GM23248 (cell line): Measurements from ENCODE around the gene FARP1.

Source experiments
- EZH2 ChIP-seq: fragments of 200-600 bp; sonication (generic); IDR thresholded peaks from 2 replicates; pipeline ENCODE4 v1.6.1; 2018; ENCODE audit warnings: antibody characterized with exemption, mild to moderate bottlenecking; ENCODE audit not compliant: insufficient read depth, poor library complexity, severe bottlenecking
- EZH2phosphoT487 ChIP-seq: fragments of 200-600 bp; sonication (generic); IDR thresholded peaks from 2 replicates; pipeline ENCODE4 v1.6.1; 2018; ENCODE audit warnings: antibody characterized with exemption, moderate library complexity, mild to moderate bottlenecking, low read depth; ENCODE audit not compliant: insufficient read depth

DNA sequence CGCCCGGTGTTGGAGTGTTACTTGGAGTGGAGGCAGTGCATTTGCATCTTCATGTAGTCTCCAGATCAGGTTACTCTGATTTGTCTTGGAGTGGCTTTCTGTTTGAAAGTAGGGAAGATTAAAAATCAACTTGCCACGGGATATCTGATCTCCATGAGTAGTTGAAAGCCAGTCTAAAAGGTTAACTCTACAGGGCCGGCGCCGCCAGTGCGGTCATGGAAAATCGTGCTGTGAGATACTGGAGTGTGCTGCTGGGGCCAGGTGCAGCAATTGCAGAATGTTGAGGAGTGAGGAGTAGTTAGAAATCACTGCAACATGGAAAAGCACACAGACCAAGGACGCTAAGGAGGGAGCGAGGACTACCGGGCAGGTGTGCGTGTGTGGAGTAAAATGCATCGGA is 259.0 kb downstream of the FARP1 start:
- TF ChIP-seq EZH2 (no peak), EZH2phosphoT487 (no peak)
